HTERT RPE-1 (cell line): ENCODE measurements around the gene DERA.
"Not testable (repeated sequence)": the region's sequence is repeated elsewhere in the genome, so short reads cannot be mapped to it uniquely, and the experiment has no call there.

Source experiments
- in situ Hi-C: fragments of 300-500 bp; cut with MboI; formaldehyde crosslinking; loops from 4 replicates; pipeline ENCODE4 v1.14.3; 2020; ENCODE audit warnings: low sequenced_read_pairs

The DERA gene

GRCh38 chr12:15899282-15899870 lies 11.8 kb upstream of the DERA start:
- in situ Hi-C loops: no loop called here

GRCh38 chr12:15904378-15904920 lies 6.7 kb upstream of the DERA start:
- in situ Hi-C loops: no loop called here

GRCh38 chr12:15910468-15910863 lies 666 bp upstream of the DERA start:
- in situ Hi-C loops: no loop called here

GRCh38 chr12:15911931-15912330 lies 799 bp downstream of the DERA start:
- in situ Hi-C loops: not testable (repeated sequence)

GRCh38 chr12:15914131-15914530 lies 3.0 kb downstream of the DERA start:
- in situ Hi-C loops: not testable (repeated sequence)

GRCh38 chr12:15918066-15918465 lies 6.9 kb downstream of the DERA start:
- in situ Hi-C loops: no loop called here

GRCh38 chr12:15919418-15919817 lies 8.3 kb downstream of the DERA start:
- in situ Hi-C loops: no loop called here

- in situ Hi-C loops: no loop called here
These were observed 13.8 kb downstream of the DERA start for GRCh38 chr12:15924956-15925355.

- in situ Hi-C loops: no loop called here
These were observed 17.2 kb downstream of the DERA start for GRCh38 chr12:15928346-15928745.

- in situ Hi-C loops: no loop called here
These were observed 17.9 kb downstream of the DERA start for GRCh38 chr12:15928870-15929571.

GRCh38 chr12:15931590-15932053 lies 20.5 kb downstream of the DERA start:
- in situ Hi-C loops: no loop called here

- in situ Hi-C loops: no loop called here
These were observed 21.2 kb downstream of the DERA start for GRCh38 chr12:15932327-15932726.

- in situ Hi-C loops: no loop called here
These were observed 21.8 kb downstream of the DERA start for GRCh38 chr12:15932971-15933370.

- in situ Hi-C loops: no loop called here
These were observed 22.6 kb downstream of the DERA start for GRCh38 chr12:15933751-15934150.

GRCh38 chr12:15936751-15937150 lies 25.6 kb downstream of the DERA start:
- in situ Hi-C loops: no loop called here

GRCh38 chr12:15937902-15938301 lies 26.8 kb downstream of the DERA start:
- in situ Hi-C loops: no loop called here

GRCh38 chr12:15939111-15939510 lies 28.0 kb downstream of the DERA start:
- in situ Hi-C loops: no loop called here

- in situ Hi-C loops: no loop called here
These were observed 31.3 kb downstream of the DERA start for GRCh38 chr12:15942475-15942874.

GRCh38 chr12:15943519-15943918 lies 32.4 kb downstream of the DERA start:
- in situ Hi-C loops: not testable (repeated sequence)

GRCh38 chr12:15948461-15948860 lies 37.3 kb downstream of the DERA start:
- in situ Hi-C loops: not testable (repeated sequence)

- in situ Hi-C loops: no loop called here
These were observed 44.1 kb downstream of the DERA start for GRCh38 chr12:15955281-15955680.

- in situ Hi-C loops: no loop called here
These were observed 44.9 kb downstream of the DERA start for GRCh38 chr12:15956010-15956409.
